ENCODE data around the gene TRIM2.

TRIM2 gene

DNA sequence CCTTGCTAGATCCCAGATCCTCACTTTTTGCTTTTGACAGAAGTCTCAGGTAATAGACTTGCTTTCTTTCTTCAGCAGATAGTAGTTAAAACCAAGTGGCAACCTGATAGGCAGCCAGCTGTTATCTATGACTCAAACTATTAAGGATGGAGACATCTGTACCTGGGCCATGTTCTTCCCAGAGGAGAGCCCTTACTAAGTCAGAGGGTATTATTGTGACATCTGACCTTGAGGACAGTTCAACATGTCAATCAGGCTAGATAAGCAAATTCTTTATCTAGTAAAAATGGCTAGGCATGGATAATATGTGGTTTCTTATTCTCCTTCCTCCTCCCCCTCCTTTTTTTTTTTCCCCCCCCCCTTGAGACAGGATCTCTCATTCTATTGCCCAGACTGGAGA is 39.2 kb downstream of the TRIM2 start:
- no peak for TF ChIP-seq FOXP2 (optimal IDR thresholded peaks at IDR 0.05; ENCODE audit: borderline replicate concordance, extremely low read depth, extremely low read length, insufficient read depth)
- TF ChIP-seq, protein P1, sequence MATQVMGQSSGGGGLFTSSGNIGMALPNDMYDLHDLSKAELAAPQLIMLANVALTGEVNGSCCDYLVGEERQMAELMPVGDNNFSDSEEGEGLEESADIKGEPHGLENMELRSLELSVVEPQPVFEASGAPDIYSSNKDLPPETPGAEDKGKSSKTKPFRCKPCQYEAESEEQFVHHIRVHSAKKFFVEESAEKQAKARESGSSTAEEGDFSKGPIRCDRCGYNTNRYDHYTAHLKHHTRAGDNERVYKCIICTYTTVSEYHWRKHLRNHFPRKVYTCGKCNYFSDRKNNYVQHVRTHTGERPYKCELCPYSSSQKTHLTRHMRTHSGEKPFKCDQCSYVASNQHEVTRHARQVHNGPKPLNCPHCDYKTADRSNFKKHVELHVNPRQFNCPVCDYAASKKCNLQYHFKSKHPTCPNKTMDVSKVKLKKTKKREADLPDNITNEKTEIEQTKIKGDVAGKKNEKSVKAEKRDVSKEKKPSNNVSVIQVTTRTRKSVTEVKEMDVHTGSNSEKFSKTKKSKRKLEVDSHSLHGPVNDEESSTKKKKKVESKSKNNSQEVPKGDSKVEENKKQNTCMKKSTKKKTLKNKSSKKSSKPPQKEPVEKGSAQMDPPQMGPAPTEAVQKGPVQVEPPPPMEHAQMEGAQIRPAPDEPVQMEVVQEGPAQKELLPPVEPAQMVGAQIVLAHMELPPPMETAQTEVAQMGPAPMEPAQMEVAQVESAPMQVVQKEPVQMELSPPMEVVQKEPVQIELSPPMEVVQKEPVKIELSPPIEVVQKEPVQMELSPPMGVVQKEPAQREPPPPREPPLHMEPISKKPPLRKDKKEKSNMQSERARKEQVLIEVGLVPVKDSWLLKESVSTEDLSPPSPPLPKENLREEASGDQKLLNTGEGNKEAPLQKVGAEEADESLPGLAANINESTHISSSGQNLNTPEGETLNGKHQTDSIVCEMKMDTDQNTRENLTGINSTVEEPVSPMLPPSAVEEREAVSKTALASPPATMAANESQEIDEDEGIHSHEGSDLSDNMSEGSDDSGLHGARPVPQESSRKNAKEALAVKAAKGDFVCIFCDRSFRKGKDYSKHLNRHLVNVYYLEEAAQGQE (IDR thresholded peaks at IDR 0.05; ENCODE audit: insufficient read depth in 1 of 2, low read depth in 2 of 2, low read length in 2 of 2) = no peak
- TF ChIP-seq POLR2AphosphoS5 (IDR thresholded peaks at IDR 0.05; ENCODE audit: low read depth, low read length) = no peak
- TF ChIP-seq SIN3A (IDR thresholded peaks at IDR 0.05; ENCODE audit: borderline replicate concordance, insufficient read depth, low read length) = no peak

DNA sequence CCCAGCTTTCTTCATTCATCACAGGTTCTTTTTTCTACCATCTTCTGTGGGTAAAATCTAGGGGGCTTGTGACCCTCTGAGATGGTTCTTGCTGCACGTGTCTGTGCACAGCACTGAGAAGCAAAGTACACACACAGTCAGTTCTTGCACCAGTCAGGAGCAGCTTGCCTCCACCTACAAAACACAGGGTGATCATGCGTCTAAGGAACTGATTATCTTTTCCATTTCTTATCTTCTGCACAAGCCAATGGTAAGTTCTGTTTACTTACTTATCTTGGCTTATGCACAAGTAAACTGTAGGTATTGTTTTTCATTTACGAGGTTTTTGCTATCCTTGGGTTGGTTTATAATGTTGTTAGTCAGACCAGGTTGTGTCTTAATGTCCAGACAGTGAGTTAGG is 40.7 kb downstream of the TRIM2 start:
- no peak for TF ChIP-seq TAF1 (IDR thresholded peaks at IDR 0.05; ENCODE audit: borderline replicate concordance, insufficient read depth, low read length)
- TF ChIP-seq SIN3A (IDR thresholded peaks at IDR 0.05; ENCODE audit: borderline replicate concordance, insufficient read depth, low read length) = no peak

DNA sequence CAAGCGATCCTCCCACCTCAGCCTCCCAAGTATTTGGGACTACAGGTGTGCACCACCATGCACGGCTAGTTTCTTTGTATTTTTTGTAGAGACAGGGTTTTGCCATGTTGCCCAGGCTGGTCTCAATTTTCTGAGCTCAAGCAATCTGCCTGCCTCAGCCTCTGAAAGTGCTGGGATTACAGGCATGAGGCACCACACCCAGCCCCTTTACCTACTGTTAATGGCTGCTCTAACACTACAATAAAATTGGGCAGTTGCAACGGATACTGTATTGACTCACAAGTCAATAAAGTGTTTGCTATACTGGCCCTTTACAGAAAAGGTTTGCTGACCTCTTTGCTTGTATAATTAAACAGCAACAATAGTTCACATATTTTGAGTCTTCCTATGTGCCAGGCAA is 41.5 kb downstream of the TRIM2 start:
- TF ChIP-seq, protein P1 (IDR thresholded peaks at IDR 0.05; ENCODE audit: insufficient read depth in 1 of 2, low read depth in 2 of 2, low read length in 2 of 2) = no peak
- no peak for TF ChIP-seq TAF1 (IDR thresholded peaks at IDR 0.05; ENCODE audit: borderline replicate concordance, insufficient read depth, low read length)
- no peak for TF ChIP-seq POLR2AphosphoS5 (IDR thresholded peaks at IDR 0.05; ENCODE audit: low read depth, low read length)
- no peak for TF ChIP-seq SIN3A (IDR thresholded peaks at IDR 0.05; ENCODE audit: borderline replicate concordance, insufficient read depth, low read length)
- TF ChIP-seq FOXP2 (optimal IDR thresholded peaks at IDR 0.05; ENCODE audit: borderline replicate concordance, extremely low read depth, extremely low read length, insufficient read depth) = no peak

DNA sequence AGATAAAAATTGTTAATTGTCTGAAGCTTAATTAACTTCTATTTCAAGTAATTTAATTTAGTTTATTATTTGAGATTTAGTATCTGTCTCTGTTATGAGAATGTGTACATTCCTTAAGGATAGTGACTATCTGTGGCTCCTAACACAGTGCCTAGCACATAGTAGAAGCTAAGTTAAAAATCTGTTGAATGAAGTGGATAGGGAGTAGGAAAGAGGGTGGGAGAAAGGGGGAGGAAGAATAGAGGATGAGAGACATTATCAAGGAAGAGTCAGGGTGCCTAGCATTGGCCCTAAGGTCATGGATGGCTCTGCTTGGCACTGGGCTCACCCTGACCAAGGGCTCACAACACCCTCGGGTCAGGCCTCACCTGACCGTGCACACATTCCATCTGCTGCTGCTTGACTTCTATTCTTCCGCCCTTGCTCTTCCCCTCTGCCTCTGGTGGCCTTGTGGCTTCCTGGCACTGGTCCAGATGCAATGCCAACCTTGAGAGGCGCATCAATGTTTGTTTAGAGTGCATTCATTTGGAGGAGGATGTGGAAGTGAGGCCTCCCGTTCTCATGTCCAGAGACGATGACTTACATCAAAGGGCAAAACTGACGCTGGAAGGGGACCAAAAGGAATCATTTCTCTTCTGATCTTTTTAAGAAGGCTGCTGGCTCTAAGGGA is 42.3 kb downstream of the TRIM2 start:
- TF ChIP-seq, protein P1 (IDR thresholded peaks at IDR 0.05; ENCODE audit: insufficient read depth in 1 of 2, low read depth in 2 of 2, low read length in 2 of 2) = no peak
- TF ChIP-seq FOXP2 (optimal IDR thresholded peaks at IDR 0.05; ENCODE audit: borderline replicate concordance, extremely low read depth, extremely low read length, insufficient read depth) (no peak), POLR2AphosphoS5 (IDR thresholded peaks at IDR 0.05; ENCODE audit: low read depth, low read length) (no peak), TAF1 (IDR thresholded peaks at IDR 0.05; ENCODE audit: borderline replicate concordance, insufficient read depth, low read length) (no peak), SIN3A (IDR thresholded peaks at IDR 0.05; ENCODE audit: borderline replicate concordance, insufficient read depth, low read length) (no peak)

DNA sequence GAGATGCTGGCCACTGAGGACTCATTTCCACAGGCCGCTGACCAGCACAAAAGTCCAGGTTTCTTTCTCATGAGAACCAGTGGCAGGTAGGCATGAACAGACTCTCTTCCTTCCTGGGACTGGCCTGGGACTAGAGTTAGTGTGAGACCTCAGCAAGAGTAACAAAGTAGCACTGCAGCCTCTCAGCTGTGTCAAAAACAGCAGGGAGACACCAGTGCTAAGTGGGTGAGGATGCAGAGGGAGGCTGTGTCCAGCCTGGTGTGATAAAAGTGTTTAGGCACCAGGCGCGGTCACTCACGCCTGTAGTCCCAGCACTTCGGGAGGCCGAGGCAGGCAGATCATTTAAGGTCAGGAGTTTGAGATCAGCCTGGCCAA is 42.9 kb downstream of the TRIM2 start:
- TF ChIP-seq, protein P1 (IDR thresholded peaks at IDR 0.05; ENCODE audit: insufficient read depth in 1 of 2, low read depth in 2 of 2, low read length in 2 of 2) = no peak
- TF ChIP-seq TAF1 (IDR thresholded peaks at IDR 0.05; ENCODE audit: borderline replicate concordance, insufficient read depth, low read length) (no peak), POLR2AphosphoS5 (IDR thresholded peaks at IDR 0.05; ENCODE audit: low read depth, low read length) (no peak), FOXP2 (optimal IDR thresholded peaks at IDR 0.05; ENCODE audit: borderline replicate concordance, extremely low read depth, extremely low read length, insufficient read depth) (no peak), SIN3A (IDR thresholded peaks at IDR 0.05; ENCODE audit: borderline replicate concordance, insufficient read depth, low read length) (no peak)
